SK-MEL-5 (cell line): ENCODE data around the gene MCHR1. TPM values are rescaled to one million over a fixed set of nuclear protein-coding genes. Genes with fewer than 3 reads are reported as not detected.
A peak's percentile ranks its signal among the peaks of the same experiment; 100 is the strongest.
"Not testable (repeated sequence)": the region's sequence is repeated elsewhere in the genome, so short reads cannot be mapped to it uniquely, and the experiment has no call there.

Source experiments
- DNase-seq: peaks from one replicate; pipeline ENCODE4 v3.0.0-alpha.2; 2016; ENCODE audit warnings: low read depth, low spot score
- in situ Hi-C: cut with HindIII; loops from 2 replicates; pipeline ENCODE4 v1.10.0; 2016; ENCODE audit warnings: low sequenced_read_pairs, high pct_unique_total_duplicates, low pct_unique_long_range_greater_than_20kb
- total RNA-seq: library from RNA; depleted of rRNA; stranded (reverse); fragments of >200 nt; shearing (Covaris generic); gene quantifications from 2 replicates; pipeline ENCODE4 v1.2.3, GENCODE V29; 2014

The MCHR1 gene
- total RNA-seq, 1 experiment from 2014 or later = not detected

DNA sequence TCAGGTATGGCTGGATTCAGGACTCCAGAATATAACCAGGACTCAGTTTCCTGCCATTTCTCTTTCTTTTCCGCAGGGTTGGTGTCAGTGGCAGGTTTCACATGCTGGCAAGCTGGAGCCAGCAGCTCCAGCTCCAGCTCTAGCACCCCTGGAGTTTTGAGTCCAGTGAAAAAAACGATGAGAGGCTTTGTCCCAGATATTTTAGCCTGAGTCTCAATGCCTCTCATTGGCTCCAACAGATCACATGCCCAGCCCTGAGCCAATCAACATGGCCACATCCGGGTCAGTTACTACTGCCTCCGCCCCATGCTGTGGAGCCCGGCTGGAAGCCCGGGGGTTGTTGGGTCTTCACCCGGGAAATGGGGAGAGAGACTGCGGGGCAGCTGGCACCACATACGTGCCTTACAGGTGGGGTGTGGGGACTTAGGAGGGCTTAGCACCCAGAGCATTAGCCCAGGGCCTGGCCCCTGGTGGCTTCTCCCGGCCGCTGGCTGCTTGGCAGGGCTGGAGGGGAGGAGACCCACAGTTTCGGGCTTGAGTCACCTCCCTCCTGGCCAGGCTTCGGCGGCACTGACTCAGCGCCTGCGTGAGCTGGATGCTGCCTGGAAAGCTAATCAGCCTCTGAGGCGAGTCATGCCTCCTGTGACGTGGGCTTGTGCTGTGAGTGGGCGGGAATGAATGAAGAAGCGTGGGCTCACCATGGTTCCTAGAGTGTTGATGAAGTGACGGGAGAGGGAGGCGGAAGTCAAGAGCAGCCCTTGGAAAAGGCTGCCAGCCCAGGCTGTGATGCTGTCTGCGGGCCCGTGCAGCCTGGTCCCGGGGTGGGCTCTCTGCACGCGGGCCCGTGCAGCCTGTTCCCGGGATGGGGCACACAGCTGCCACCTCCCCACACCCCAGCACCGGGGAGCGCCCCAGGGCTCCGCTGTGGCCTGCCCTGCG lies 27.5 kb upstream of the MCHR1 start:
- in situ Hi-C loops = no loop called here
- peak; percentile 99 for DNase-seq

DNA sequence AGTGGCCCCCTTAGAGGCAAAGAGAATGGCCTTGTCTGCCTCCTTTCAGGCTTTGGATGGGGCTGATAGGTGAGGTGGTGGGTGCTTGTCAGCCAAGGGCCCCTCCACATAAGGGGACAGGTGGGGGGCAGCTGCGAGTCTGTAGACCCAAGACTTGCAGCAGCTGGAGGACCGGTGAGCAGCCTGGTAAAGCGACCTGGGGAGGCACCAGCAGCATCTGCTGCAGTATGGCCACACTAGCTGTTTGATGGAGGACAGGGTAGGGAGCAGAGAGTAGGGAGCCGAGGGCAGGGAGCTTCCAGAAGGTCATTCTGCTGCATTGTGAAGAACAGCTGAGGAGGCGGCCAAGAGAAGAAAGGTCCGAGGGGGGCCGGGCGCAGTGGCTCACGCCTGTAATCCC lies 25.9 kb upstream of the MCHR1 start:
- DNase-seq = no peak
- in situ Hi-C loops = no loop called here

DNA sequence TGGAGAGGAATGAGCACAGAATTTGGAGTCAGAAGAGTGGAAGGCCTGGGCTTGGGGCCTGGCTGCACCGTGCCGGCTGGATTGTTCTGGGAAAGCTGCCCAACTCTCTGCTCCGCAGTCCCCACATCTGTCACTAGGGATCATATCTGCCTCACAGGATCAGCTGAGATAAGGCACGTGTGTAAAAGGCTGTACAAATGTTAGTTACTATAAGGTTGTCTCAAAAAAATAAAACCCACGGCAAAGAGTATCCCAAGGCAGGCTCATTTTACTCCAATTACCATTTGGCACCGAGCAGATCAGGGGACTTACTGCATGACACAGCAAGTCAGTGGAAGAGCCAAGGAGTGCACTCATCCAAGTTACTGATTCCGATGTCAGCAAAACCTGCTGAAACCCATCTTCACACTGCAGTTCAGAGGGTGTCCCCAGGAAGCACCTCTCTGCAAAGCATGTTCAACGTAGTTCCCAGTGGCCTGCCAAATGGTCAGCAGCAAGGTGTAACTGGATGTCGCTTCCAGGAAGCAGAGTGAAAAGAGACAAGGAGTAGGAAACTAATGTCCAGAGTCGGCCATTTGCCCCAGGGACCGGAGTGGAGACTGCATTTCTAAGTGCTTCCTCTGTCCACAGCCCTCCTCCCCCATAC lies 24.6 kb upstream of the MCHR1 start:
- in situ Hi-C loops = no loop called here
- DNase-seq = peak; percentile 56

DNA sequence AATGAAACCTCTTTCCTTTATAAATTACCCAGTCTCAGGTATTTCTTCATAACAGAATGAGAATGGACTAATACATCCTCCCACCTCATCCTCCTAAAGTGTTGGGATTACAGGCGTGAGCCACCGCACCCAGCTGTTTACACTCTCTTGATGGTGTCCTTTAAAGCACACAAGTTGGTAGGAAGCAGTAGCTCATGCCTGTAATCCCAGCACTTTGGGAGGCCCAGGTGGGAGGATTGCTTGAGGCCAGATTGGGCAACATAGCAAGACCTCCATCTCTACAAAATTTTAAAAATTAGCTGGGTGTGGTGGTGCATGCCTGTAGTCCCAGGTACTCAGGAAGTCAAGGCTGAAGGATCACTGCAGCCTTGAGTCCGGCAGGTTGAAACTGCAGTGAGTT lies 23.3 kb upstream of the MCHR1 start:
- in situ Hi-C loops, DNase-seq: not testable (repeated sequence)

DNA sequence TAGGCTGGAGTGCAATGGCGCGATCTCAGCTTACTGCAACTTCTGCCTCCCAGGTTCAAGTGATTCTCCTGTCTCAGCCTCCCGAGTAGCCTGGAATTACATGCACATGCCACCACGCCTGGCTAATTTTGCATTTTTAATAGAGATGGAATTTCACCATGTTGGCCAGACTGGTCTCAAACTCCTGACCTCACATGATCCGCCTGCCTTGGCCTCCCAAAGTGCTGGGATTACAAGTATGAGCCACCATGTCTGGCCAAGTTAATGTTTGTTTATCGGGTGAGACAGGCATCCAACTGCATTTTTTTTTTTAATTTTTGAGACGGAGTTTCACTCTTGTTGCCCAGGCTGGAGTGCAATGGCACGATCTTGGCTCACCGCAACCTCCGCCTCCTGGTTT lies 22.6 kb upstream of the MCHR1 start:
- DNase-seq, in situ Hi-C loops: not testable (repeated sequence)

DNA sequence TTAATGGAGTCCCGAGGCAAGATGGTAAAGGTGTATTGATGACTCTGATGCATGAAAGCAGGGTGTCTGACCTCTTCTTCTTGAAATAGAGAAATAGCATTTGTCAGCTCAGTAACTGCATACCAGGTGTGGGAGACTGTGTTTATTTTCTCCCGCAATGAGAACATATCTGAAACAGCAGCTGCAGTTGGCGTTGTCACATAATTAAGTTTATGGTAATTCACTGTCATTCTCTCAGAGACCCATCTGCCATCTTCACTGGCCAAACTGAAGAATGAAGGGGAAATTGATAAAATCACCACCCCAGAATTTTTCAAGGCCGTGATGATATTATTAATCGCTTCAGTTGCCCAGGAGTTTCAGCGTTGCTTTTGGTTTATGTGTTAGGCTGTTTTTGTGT lies 20.1 kb upstream of the MCHR1 start:
- in situ Hi-C loops = no loop called here
- no peak for DNase-seq

DNA sequence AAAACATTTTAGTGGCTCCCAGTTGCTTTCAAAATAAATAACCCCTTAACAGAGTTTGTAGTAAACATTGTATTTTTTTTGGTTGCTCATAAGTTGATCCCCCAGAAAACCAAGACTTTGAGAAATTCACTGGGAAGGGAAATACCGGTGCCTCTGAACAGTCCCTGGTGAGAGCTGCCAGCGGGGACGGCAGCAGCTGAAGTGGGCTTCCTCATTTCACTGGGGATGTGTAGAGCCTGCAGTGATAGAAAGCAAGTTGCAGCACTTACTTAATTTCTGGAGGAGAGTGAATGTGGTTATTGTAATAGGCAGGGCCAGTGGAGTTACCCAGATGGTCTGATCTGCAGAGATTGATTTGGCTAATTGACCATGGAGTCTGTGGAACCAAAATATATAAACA lies 18.6 kb upstream of the MCHR1 start:
- DNase-seq = no peak
- in situ Hi-C loops = no loop called here

DNA sequence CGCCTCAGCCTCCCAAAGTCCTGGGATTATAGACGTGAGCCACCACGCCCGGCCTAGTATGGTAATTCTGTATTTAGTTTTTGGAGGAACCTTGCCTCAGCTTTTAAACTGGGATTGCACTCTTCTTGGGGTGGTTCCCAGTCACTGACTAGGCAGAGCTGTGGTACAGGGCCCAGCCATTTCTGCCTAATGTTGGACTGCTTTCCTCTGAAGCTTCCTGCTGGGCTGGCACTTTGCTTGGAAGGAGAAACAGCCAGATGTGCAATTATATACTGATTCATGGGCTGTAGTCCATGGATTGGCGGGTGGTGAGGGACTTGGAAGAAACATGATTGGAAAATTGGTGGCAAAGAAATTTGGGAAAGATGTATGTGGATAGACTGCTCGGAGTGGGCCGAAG lies 17.6 kb upstream of the MCHR1 start:
- no peak for DNase-seq
- in situ Hi-C loops = no loop called here

DNA sequence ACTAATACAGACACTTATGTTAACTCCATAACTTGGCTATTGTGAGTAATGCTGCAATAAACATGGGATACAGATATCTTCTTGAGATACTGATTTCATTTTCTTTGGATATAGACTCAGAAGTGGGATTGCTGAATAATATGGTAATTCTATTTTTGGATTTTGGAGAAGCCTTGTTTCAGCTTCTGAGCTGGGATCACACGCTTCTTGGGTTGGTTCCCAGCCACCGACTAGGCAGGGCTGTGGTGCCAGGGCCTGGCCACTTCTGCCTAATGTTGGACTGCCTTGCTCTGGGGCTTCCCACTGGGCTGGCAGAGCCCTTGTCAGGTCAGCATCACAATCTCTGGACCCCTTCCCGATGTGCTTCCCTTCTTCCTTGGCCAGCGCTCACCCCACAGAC lies 14.0 kb upstream of the MCHR1 start:
- DNase-seq = no peak
- in situ Hi-C loops = no loop called here

DNA sequence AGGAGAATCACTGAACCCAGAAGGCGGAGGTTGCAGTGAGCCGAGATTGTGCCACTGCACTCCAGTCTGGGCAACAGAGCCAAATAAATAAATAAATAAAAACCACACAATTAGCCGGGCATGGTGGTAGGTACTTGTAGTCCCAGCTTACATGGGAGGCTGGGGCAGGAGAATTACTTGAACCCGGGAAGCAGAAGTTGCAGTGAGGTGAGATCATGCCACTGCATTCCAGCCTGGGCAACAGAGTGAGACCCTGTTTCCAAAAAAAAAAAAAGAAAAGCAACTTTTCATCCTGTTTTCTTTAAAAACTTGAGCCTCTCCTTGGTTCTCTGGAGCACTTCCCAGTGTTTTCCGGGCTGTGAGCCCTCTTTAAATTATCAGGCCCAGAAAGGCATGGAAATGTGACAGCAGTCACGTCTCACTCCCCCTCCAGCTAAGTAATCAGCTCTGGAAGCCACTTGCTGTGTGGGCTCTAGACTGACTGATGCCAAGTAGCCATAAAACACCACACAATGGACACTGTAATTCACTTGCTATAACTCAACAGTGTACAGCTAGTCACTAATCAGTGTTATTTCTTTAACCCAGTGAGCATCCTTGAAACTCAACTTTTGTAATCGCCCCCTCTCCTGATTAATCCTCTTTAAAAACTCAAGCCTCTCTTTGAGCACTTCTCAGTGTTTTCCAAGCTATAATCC lies 13.0 kb upstream of the MCHR1 start:
- in situ Hi-C loops = no loop called here
- DNase-seq = no peak

DNA sequence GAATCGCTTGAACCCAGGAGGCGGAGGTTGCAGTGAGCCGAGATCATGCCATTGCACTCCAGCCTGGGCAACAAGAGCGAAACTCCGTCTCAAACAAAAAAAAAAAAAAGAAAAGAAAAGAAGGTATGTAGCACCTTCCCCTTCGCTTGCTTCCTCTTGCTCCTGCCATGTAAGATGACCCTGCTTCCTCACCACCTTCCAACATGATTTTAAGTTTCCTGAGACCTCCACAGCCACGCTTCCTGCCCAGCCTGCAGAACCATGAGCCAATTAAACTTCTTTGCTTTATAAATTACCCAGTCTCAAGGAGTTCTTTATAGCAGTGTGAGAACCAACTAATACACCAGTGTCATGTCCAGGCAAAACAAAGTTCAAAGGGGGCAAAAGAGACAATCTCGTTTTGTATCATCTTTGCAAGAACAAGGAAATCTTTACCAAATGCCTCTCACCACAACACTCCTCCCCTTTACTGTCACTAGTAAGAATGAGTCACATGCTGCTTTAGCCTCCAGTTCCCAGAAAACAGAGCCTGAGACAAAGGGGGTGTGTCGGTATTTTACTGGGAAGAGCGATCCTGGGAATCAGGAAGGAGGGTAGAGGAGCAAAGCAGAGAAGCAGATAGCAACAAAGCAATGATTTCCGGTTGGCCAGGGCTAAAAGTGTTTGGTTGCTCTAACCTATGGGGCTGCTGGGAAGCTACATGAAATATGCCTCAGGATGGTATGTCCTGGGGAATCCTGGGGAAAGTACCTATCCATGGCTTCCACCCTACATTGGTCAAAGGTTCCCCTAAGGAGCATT lies 10.5 kb upstream of the MCHR1 start:
- in situ Hi-C loops = no loop called here
- peak; percentile 100 for DNase-seq

DNA sequence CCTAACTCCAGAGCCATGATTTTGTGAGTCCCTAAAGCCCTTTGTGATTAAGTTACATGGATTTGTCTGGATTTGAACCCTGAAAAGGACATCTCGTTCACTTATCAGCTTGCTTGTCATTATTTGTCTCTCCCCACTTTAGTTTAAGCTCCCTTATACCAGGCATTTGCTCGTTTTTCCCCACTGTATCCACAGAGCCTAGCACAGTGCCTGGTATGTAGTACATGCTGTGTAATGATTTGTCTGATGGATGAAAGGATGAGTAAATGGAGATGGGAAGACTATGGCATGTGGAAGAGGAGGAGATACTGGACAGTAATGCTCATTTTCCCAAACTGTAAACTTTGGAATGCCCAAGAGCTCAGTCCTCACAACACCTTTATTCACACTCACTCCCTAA lies 9.2 kb upstream of the MCHR1 start:
- no peak for DNase-seq
- in situ Hi-C loops = no loop called here

DNA sequence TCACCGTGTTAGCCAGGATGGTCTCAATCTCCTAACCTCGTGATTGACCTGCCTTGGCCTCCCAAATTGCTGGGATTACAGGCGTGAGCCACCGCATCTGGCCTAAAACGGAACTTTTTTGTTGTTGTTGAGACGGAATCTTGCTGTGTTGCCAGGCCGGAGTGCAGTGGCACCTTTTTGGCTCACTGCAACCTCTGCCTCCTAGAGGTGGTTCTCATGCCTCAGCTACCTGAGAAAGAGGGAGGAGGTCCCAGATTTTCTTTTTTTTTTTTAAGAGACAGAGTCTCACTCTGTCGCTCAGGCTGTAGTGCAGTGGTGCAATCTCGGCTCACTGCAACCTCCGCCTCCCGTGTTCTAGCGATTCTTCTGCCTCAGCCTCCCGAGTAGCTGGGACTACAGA lies 7.9 kb upstream of the MCHR1 start:
- in situ Hi-C loops = no loop called here
- no peak for DNase-seq

DNA sequence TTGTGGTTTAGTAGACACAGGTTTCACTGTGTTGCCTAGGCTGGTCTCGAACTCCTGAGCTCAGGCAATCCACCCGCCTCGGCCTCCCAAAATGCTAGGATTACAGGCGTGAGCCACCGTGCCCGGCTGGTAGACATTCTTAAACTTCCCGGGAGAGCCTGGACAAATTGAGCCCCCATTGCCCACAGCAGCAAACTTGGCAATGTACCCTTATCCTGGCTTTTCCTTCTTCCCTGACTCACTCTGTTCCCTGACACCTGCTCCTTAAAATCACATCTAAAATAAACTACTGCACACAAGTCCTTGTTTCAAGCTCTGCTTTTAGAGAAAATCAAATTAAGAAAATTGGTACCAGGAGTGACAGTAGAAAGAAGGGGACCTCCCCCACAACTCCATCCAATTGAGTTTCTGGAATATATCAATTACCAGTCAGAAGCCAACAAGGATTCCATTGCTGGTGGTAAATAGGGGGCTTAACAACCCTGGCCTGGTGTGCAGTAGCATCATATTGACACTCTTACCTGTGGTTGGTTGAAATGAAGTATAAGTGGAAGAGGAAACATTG lies 7.4 kb upstream of the MCHR1 start:
- DNase-seq = no peak
- in situ Hi-C loops = no loop called here

DNA sequence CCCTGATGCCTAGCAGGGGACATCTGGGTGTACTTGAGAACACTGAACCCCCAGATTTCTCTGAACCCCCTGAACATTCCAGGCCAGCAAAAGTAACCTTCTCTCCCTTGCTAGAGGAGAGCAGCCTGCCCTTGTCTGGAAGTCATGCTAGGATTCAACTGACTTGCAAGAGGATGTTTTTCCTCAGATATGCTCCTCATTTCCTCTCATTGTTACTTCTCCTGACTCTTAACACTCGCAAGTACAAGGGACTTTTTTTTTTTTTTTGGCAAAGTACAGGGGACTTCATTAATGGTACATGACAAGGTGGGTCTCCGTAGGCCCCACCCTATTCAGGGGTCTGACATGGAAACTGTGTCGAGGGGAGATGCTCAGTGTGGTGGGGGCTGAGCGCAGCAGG lies 6.3 kb upstream of the MCHR1 start:
- in situ Hi-C loops = no loop called here
- DNase-seq = no peak

DNA sequence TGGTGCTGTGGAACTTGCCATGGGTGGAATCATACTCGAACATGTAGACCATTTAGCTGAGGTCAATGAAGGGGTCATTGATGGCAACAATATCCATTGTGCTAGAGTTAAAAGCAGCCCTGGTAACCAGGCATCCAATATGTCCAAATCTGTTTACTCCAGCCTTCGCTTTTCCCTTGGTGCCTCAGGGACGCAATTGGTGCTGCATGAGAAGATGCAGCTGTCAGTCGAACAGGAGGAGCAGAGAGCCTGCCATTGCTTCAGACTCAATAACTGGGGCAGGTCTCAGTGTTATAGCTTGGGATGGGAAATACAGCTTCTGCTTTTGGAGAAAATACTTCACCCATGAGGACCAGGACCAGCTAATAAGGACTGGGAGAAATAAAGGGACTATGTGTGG lies 5.0 kb upstream of the MCHR1 start:
- DNase-seq = no peak
- in situ Hi-C loops = no loop called here

DNA sequence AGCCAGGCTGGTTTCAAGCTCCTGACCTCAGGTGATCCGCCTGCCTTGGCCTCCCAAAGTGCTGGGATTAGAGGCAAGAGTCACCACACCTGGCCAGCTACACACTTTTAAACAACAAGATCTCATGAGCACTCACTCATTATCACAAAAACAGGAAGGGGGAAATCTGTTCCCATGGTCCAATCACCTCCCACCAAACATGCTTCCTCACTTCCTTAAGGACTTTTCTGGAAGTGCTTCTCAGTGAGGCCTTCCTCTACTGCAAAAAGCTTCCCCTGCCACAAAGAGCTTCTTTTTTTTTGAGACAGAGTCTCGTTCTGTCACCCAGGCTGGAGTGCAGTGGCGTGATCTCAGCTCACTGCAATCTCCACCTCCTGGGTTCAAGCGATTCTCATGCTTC lies 3.1 kb upstream of the MCHR1 start:
- in situ Hi-C loops, DNase-seq: not testable (repeated sequence)
